Measurements from ENCODE around the gene TLN1. TPM values are rescaled to one million over a fixed set of nuclear protein-coding genes. Genes with fewer than 3 reads are reported as not detected.

TLN1 gene
- total RNA-seq, 2 experiments from 2014 or later, result 448 to 450 TPM

GRCh38 chr9:35673132-35674024 is 58.6 kb downstream of the TLN1 start, which contains the start of gene CA9:
Gene CA9 (plus strand): TSS chr9:35673928. CDS start chr9:35673960, 32 bp downstream.
- DNase-seq, result no peak
- CTCF ChIA-PET, result interaction anchor here (0.7 to 1.6 kb wide), 3 partner anchors 14 to 27 kb away, joined by 3 to 7 read pairs (median 4); no protein-coding TSS in a partner anchor
- Mint-ChIP-seq H3K27me3 (ENCODE audit: low read depth) (peaks cover 21% of the 10 kb centered on the region), H3K36me3 (ENCODE audit: low read depth) (no peaks in the 10 kb centered on the region), H3K27ac (no peak within 1 kb of the TSS), H3K9me3 (ENCODE audit: insufficient read depth) (no peaks in the 10 kb centered on the region), H3K4me1 (ENCODE audit: low read depth) (peaks cover 15% of the 10 kb centered on the region), H3K4me3 (no peak within 1 kb of the TSS)
- ATAC-seq, result no peak
- POLR2A ChIA-PET, result interaction anchor here (0.8 to 1.2 kb wide), 2 partner anchors 9 to 16 kb away, joined by 3 read pairs; partner anchors contain the start of genes ARHGEF39 and RMRP

GRCh38 chr9:35669331-35670145 is 62.5 kb downstream of the TLN1 start:
- peaks cover 14% of the 10 kb centered on the region for H3K27me3 Mint-ChIP-seq (ENCODE audit: low read depth)
- no peak overlapping the region for H3K4me3 Mint-ChIP-seq
- H3K4me1 Mint-ChIP-seq (ENCODE audit: low read depth), result peaks cover 24% of the 10 kb centered on the region
- ChIA-PET POLR2A (interaction anchor here (2.2 kb wide), 1 partner anchor 20 kb away, joined by 6 read pairs; no protein-coding TSS in a partner anchor), CTCF (interaction anchor here (0.8 to 5.4 kb wide), 8 partner anchors 10 to 58 kb away, joined by 3 to 25 read pairs (median 4); partner anchors contain the start of genes CCDC107 and RMRP)
- H3K36me3 Mint-ChIP-seq (ENCODE audit: low read depth), result no peaks in the 10 kb centered on the region
- H3K9me3 Mint-ChIP-seq (ENCODE audit: insufficient read depth), result no peaks in the 10 kb centered on the region
- DNase-seq (no peak), ATAC-seq (no peak)
- no peak overlapping the region for H3K27ac Mint-ChIP-seq

GRCh38 chr9:35667939-35668338 is 64.1 kb downstream of the TLN1 start:
- DNase-seq (no peak), ATAC-seq (no peak)
- H3K4me1 Mint-ChIP-seq (ENCODE audit: low read depth), result peaks cover 37% of the 10 kb centered on the region
- no peak overlapping the region for H3K4me3 Mint-ChIP-seq
- peaks cover 6% of the 10 kb centered on the region for H3K36me3 Mint-ChIP-seq (ENCODE audit: low read depth)
- H3K27me3 Mint-ChIP-seq (ENCODE audit: low read depth), result peaks cover 2% of the 10 kb centered on the region
- CTCF ChIA-PET, result interaction anchor here (1.0 to 5.4 kb wide), 2 partner anchors 9 to 21 kb away, joined by 3 to 25 read pairs; partner anchors contain the start of genes CCDC107 and RMRP
- H3K27ac Mint-ChIP-seq, result no peak overlapping the region
- POLR2A ChIA-PET, result no interaction called here
- no peaks in the 10 kb centered on the region for H3K9me3 Mint-ChIP-seq (ENCODE audit: insufficient read depth)

- ATAC-seq (no peak), DNase-seq (no peak)
- ChIA-PET CTCF (interaction anchor here (1.4 to 11.2 kb wide), 5 partner anchors 8 to 90 kb away, joined by 3 to 140 read pairs (median 25); partner anchors contain the start of genes CCDC107, CD72 and RMRP), POLR2A (interaction anchor here (1.6 to 4.8 kb wide), 2 partner anchors 17 to 18 kb away, joined by 5 to 54 read pairs; partner anchors contain the start of gene SIT1)
- H3K27ac Mint-ChIP-seq, result peak overlapping the region; percentile 51
- no peak overlapping the region for H3K4me3 Mint-ChIP-seq
- H3K36me3 Mint-ChIP-seq (ENCODE audit: low read depth), result peaks cover 19% of the 10 kb centered on the region
- H3K9me3 Mint-ChIP-seq (ENCODE audit: insufficient read depth), result no peaks in the 10 kb centered on the region
- peaks cover 2% of the 10 kb centered on the region for H3K27me3 Mint-ChIP-seq (ENCODE audit: low read depth)
- peaks cover 51% of the 10 kb centered on the region for H3K4me1 Mint-ChIP-seq (ENCODE audit: low read depth)
Observed at GRCh38 chr9:35666549-35666948, 65.4 kb downstream of the TLN1 start.

- ATAC-seq, result no peak
- Mint-ChIP-seq H3K36me3 (ENCODE audit: low read depth) (peaks cover 23% of the 10 kb centered on the region), H3K27ac (peak overlapping the region; percentile 70), H3K4me3 (peak overlapping the region; percentile 86), H3K27me3 (ENCODE audit: low read depth) (peaks cover 2% of the 10 kb centered on the region), H3K4me1 (ENCODE audit: low read depth) (peaks cover 55% of the 10 kb centered on the region), H3K9me3 (ENCODE audit: insufficient read depth) (no peaks in the 10 kb centered on the region)
- POLR2A ChIA-PET, result interaction anchor here (0.6 to 4.8 kb wide), 7 partner anchors 10 to 236 kb away, joined by 3 to 54 read pairs (median 6); partner anchors contain the start of genes CREB3, RMRP, SIT1 and TESK1
- DNase-seq, result no peak
- CTCF ChIA-PET, result interaction anchor here (1.1 to 11.2 kb wide), 10 partner anchors 9 to 91 kb away, joined by 3 to 140 read pairs (median 16); partner anchors contain the start of genes CD72 and TESK1
Observed at GRCh38 chr9:35666045-35666444, 66.0 kb downstream of the TLN1 start.

- Mint-ChIP-seq H3K4me3 (peak overlapping the region; percentile 86), H3K27me3 (ENCODE audit: low read depth) (peaks cover under 1% of the 10 kb centered on the region), H3K9me3 (ENCODE audit: insufficient read depth) (no peaks in the 10 kb centered on the region), H3K27ac (peak overlapping the region; percentile 86), H3K4me1 (ENCODE audit: low read depth) (peaks cover 61% of the 10 kb centered on the region), H3K36me3 (ENCODE audit: low read depth) (peaks cover 29% of the 10 kb centered on the region)
- no peak for DNase-seq
- ChIA-PET CTCF (interaction anchor here (0.7 to 12.4 kb wide), 13 partner anchors 9 to 139 kb away, joined by 3 to 214 read pairs (median 10); partner anchors contain the start of genes CD72, SIT1 and TESK1), POLR2A (interaction anchor here (0.6 to 4.8 kb wide), 11 partner anchors 9 to 550 kb away, joined by 3 to 54 read pairs (median 5); partner anchors contain the start of genes ATOSB, CREB3, RMRP and SIT1)
- no peak for ATAC-seq
Observed at GRCh38 chr9:35665471-35665818, 66.5 kb downstream of the TLN1 start.

GRCh38 chr9:35664531-35665470 is 67.2 kb downstream of the TLN1 start, which contains the start of gene ARHGEF39:
Gene ARHGEF39 (minus strand): TSS chr9:35665195. CDS start chr9:35665169, 26 bp downstream.
- Mint-ChIP-seq H3K4me3 (peak within 1 kb of the TSS; percentile 86), H3K27me3 (ENCODE audit: low read depth) (no peaks in the 10 kb centered on the region), H3K27ac (peak within 1 kb of the TSS; percentile 86), H3K9me3 (ENCODE audit: insufficient read depth) (no peaks in the 10 kb centered on the region), H3K4me1 (ENCODE audit: low read depth) (peaks cover 68% of the 10 kb centered on the region), H3K36me3 (ENCODE audit: low read depth) (peaks cover 35% of the 10 kb centered on the region)
- peak; percentile 84 for DNase-seq
- ATAC-seq, result peak; percentile 84
- POLR2A ChIA-PET, result interaction anchor here (1.0 to 4.8 kb wide), 15 partner anchors 8 to 549 kb away, joined by 3 to 54 read pairs (median 4); partner anchors contain the start of genes ATOSB, CREB3, RMRP and SIT1
- CTCF ChIA-PET, result interaction anchor here (0.7 to 12.4 kb wide), 19 partner anchors 9 to 138 kb away, joined by 3 to 214 read pairs (median 6); partner anchors contain the start of genes CD72, CREB3, SIT1 and TESK1

- peak overlapping the region; percentile 86 for H3K4me3 Mint-ChIP-seq
- ATAC-seq (no peak), DNase-seq (no peak)
- ChIA-PET POLR2A (interaction anchor here (0.7 to 4.8 kb wide), 3 partner anchors 14 to 591 kb away, joined by 3 to 54 read pairs (median 3); partner anchors contain the start of gene SIT1), CTCF (interaction anchor here (0.6 to 12.4 kb wide), 7 partner anchors 9 to 62 kb away, joined by 3 to 214 read pairs (median 64); partner anchors contain the start of genes CD72 and SIT1)
- H3K36me3 Mint-ChIP-seq (ENCODE audit: low read depth), result peaks cover 46% of the 10 kb centered on the region
- H3K27me3 Mint-ChIP-seq (ENCODE audit: low read depth), result peaks cover 3% of the 10 kb centered on the region
- peaks cover 85% of the 10 kb centered on the region for H3K4me1 Mint-ChIP-seq (ENCODE audit: low read depth)
- peak overlapping the region; percentile 86 for H3K27ac Mint-ChIP-seq
- H3K9me3 Mint-ChIP-seq (ENCODE audit: insufficient read depth), result no peaks in the 10 kb centered on the region
Observed at GRCh38 chr9:35662437-35662836, 69.6 kb downstream of the TLN1 start.

GRCh38 chr9:35661756-35662350 is 70.1 kb downstream of the TLN1 start:
- peak overlapping the region; percentile 86 for H3K4me3 Mint-ChIP-seq
- ChIA-PET CTCF (interaction anchor here (1.1 to 12.4 kb wide), 9 partner anchors 10 to 91 kb away, joined by 3 to 214 read pairs (median 8); partner anchors contain the start of genes CD72, GBA2, RGP1 and SIT1), POLR2A (interaction anchor here (0.7 to 4.8 kb wide), 5 partner anchors 11 to 590 kb away, joined by 3 to 54 read pairs (median 6); partner anchors contain the start of gene SIT1)
- no peaks in the 10 kb centered on the region for H3K9me3 Mint-ChIP-seq (ENCODE audit: insufficient read depth)
- peak; percentile 44 for DNase-seq
- H3K4me1 Mint-ChIP-seq (ENCODE audit: low read depth), result peaks cover 90% of the 10 kb centered on the region
- peak overlapping the region; percentile 86 for H3K27ac Mint-ChIP-seq
- H3K27me3 Mint-ChIP-seq (ENCODE audit: low read depth), result peaks cover 3% of the 10 kb centered on the region
- peaks cover 46% of the 10 kb centered on the region for H3K36me3 Mint-ChIP-seq (ENCODE audit: low read depth)
- ATAC-seq, result no peak
